Heart left ventricle (tissue), 13 donors: ENCODE results near the gene FAM168B.

Experiments
- POLR2A ChIP-seq, 2 donors: fragments of 450-650 bp; IDR thresholded peaks; one replicate each; pipeline ENCODE4 v1.6.1; 2017; ENCODE audit warnings: antibody characterized with exemption in 2 of 2, mild to moderate bottlenecking in 2 of 2, moderate library complexity in 2 of 2
- TF ChIP-seq, protein P1 (sequence below), 12 donors: fragments of 200-600 bp; sonication (generic) in 4 of 12; IDR thresholded peaks; one replicate each; pipeline versions ENCODE4 v1.5.0 to v1.8.0; 2018 to 2022; ENCODE audit warnings: antibody characterized with exemption in 12 of 12, mild to moderate bottlenecking in 5 of 12
- donor health status: ischemic (EF 13 %, LVEDD 7.1; RV severe dilation, severe dysfunction).
- donor health status: DM: no; HTN: yes; CAD: no.
- donor health status: DM: no; HTN: no; CAD: no.
- donor health status: ischemic (EF 25% LVEDD 6.9; RV normal size, moderate dysfunction).
- donor health status: ischemic (EF 25% LVEDD 5.7; RV mildly dilated, moderate dysfunction).
- donor health status: ischemic (EF 35%, LVEDD 5.7; RV mildly dilated, moderate dysfunction).
- donor health status: nonischemic (EF 11% LVEDD 7.7; RV severe dilation, severe dysfunction).
- donor health status: DM: yes; HTN: yes; CAD: no.
- donor health status: PGD.
- donor health status: ischemic (EF 29% LVEDD 5.4; RV normal size, mild dysfunction).
- donor health status: nonischemic (EF 23%, LVEDD 6.1; RV moderate dilation, normal function).

DNA sequence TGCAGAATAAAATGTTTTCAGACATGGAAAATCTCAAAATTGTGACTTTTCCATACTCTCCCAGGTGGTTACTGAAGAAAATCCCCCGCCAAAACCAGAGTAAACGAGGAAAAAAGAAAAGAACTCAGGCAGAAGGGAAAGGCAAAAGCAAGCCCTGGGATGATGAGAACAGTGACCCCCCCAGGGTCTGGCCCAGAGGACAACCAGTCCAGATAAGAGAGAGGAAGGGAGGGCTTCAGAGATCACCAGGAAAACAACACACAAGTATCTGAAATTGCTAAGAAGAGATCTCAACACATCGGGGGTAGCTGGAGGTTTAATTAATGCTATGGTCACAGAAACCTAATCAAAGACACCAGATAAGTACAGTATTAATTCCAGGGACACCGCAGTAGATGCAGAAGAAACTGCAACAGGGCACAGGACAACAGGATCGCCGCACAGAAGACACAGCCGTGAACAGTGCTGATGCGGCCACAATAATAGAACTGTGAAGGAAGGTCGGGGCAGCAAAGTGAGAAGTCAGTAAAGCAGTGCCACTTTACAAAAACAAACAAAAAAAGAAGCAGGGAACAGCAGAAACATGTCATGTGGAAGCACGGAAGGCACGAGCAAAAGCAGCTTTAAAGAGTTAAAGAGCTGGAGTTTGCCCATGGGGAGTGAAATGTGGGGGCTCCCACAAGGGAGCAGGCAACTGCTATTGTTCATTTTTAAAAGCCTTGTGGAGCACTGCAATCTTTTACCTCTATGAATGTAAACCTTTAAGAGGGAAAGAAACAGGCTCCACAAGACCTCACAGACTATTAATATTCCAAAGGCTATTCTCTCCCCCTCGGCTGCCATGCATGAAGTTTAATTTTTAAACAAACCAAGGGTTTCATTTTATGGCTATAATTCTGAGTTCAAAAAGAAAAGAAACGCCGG lies 28.4 kb downstream of the FAM168B start:
- TF ChIP-seq, protein P1, sequence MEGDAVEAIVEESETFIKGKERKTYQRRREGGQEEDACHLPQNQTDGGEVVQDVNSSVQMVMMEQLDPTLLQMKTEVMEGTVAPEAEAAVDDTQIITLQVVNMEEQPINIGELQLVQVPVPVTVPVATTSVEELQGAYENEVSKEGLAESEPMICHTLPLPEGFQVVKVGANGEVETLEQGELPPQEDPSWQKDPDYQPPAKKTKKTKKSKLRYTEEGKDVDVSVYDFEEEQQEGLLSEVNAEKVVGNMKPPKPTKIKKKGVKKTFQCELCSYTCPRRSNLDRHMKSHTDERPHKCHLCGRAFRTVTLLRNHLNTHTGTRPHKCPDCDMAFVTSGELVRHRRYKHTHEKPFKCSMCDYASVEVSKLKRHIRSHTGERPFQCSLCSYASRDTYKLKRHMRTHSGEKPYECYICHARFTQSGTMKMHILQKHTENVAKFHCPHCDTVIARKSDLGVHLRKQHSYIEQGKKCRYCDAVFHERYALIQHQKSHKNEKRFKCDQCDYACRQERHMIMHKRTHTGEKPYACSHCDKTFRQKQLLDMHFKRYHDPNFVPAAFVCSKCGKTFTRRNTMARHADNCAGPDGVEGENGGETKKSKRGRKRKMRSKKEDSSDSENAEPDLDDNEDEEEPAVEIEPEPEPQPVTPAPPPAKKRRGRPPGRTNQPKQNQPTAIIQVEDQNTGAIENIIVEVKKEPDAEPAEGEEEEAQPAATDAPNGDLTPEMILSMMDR (IDR thresholded peaks at IDR 0.05), result no peak
- no peak for TF ChIP-seq POLR2A (IDR thresholded peaks at IDR 0.05)
